Measurements from ENCODE around the gene FCHO2.

GRCh38 chr5:72959257-72959656 lies 3.4 kb downstream of the FCHO2 start:
- TF ChIP-seq CTCF (conservative IDR thresholded peaks at IDR 0.05), result no peak
- TF ChIP-seq ZFX (IDR thresholded peaks at IDR 0.05), result no peak

All from C4-2B (cell line).